Thyroid gland (tissue), 4 donors: ENCODE data around the gene TRPM4. TPM values are rescaled to one million over a fixed set of nuclear protein-coding genes. Genes with fewer than 3 reads are reported as not detected.

ENCODE experiments used
- DNase-seq, 2 donors: peaks; one replicate each; pipeline ENCODE4 v3.0.0-alpha.2; 2019
- H3K27ac ChIP-seq, 3 donors: fragments of 200-600 bp; sonication (generic); 1 replicate in 2 of 3; 2 replicates in 1 of 3; pipeline ENCODE4 v1.5.1; 2016 to 2019; ENCODE audit warnings: mild to moderate bottlenecking in 1 of 3, moderate library complexity in 1 of 3
- H3K27me3 ChIP-seq: fragments of 200-600 bp; sonication (generic); one replicate; pipeline ENCODE4 v1.5.1; 2019
- H3K36me3 ChIP-seq, 2 donors: fragments of 200-600 bp; sonication (generic); one replicate each; pipeline ENCODE4 v1.5.1; 2016 to 2019
- H3K4me1 ChIP-seq, 2 donors: fragments of 200-600 bp; sonication (generic); one replicate each; pipeline ENCODE4 v1.5.1; 2017 to 2019
- H3K4me3 ChIP-seq, 3 donors: fragments of 200-600 bp; sonication (generic); replicated peaks in 1 of 3; 1 replicate in 2 of 3; 2 replicates in 1 of 3; pipeline ENCODE4 v1.5.1; 2016; ENCODE audit warnings: mild to moderate bottlenecking in 1 of 3
- H3K9me3 ChIP-seq: fragments of 200-600 bp; sonication (generic); one replicate; pipeline ENCODE4 v1.5.1; 2017
- POLR2A ChIP-seq, 2 donors: fragments of 450-650 bp; IDR thresholded peaks; one replicate each; pipeline ENCODE4 v1.6.1; 2017; ENCODE audit warnings: antibody characterized with exemption in 2 of 2, mild to moderate bottlenecking in 2 of 2, moderate library complexity in 1 of 2
- WGBS, 2 donors: methylation state at CpG; one replicate each; pipeline ENCODE4 v1.1.5; 2017; 5-methylcytosine and 5-hydroxymethylcytosine counted together
- intact Hi-C: fragments of 100-400 bp; cut with DNase I; formaldehyde crosslinking; loops from one replicate; pipeline ENCODE4 v1.15.1; 2023
- total RNA-seq, 4 donors: library from RNA; depleted of rRNA; stranded (reverse); fragments of >200 nt; gene quantifications; one replicate each; pipeline ENCODE4 v1.2.3, GENCODE V29; 2016
- TF ChIP-seq, protein P1 (sequence below), 6 experiments: fragments of 200-600 bp in 3 of 6; fragments of 450-650 bp in 3 of 6; sonication (generic) in 3 of 6; IDR thresholded peaks; one replicate each; pipeline ENCODE4 v1.5.1; 2016 to 2019; ENCODE audit warnings: antibody characterized with exemption in 6 of 6, mild to moderate bottlenecking in 2 of 6, inconsistent platforms in 1 of 6, moderate library complexity in 1 of 6

Gene TRPM4
- total RNA-seq, 4 donors from 2014 or later = 18.4 to 36.4 (median 26.1) TPM

DNA sequence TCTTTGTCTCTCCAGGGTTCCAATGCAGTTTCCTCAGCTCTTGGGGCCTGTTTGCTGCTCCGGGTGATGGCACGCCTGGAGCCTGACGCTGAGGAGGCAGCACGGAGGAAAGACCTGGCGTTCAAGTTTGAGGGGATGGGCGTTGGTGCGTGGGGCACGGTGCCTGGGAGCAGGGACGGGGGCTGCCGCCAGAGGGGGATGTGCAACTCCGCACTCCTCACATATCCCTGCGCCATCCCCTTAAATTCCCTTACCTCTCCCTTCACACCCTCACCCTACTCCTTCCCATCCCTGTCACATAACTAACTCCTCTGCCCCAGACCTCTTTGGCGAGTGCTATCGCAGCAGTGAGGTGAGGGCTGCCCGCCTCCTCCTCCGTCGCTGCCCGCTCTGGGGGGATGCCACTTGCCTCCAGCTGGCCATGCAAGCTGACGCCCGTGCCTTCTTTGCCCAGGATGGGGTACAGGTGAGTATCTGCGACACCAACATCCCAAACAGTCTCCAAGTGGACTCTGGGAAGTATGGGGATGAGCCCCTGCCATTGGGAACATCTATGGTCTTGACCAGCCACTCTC is 31.1 kb downstream of the TRPM4 start:
- WGBS, 2 donors = 85 to 86% methylated on average over 21 of the region's 21 CpGs
- Histone ChIP-seq H3K27ac (no peak overlapping the region), H3K27me3 (no peaks in the 10 kb centered on the region), H3K4me1 (no peaks in the 10 kb centered on the region), H3K36me3 (peaks cover 13 to 20% of the 10 kb centered on the region in 2 donors), H3K9me3 (no peaks in the 10 kb centered on the region), H3K4me3 (no peak overlapping the region)
- DNase-seq = no peak
- TF ChIP-seq, protein P1, sequence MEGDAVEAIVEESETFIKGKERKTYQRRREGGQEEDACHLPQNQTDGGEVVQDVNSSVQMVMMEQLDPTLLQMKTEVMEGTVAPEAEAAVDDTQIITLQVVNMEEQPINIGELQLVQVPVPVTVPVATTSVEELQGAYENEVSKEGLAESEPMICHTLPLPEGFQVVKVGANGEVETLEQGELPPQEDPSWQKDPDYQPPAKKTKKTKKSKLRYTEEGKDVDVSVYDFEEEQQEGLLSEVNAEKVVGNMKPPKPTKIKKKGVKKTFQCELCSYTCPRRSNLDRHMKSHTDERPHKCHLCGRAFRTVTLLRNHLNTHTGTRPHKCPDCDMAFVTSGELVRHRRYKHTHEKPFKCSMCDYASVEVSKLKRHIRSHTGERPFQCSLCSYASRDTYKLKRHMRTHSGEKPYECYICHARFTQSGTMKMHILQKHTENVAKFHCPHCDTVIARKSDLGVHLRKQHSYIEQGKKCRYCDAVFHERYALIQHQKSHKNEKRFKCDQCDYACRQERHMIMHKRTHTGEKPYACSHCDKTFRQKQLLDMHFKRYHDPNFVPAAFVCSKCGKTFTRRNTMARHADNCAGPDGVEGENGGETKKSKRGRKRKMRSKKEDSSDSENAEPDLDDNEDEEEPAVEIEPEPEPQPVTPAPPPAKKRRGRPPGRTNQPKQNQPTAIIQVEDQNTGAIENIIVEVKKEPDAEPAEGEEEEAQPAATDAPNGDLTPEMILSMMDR (IDR thresholded peaks at IDR 0.05) = no peak
- TF ChIP-seq POLR2A (IDR thresholded peaks at IDR 0.05) = no peak
- intact Hi-C loops = no loop called here

DNA sequence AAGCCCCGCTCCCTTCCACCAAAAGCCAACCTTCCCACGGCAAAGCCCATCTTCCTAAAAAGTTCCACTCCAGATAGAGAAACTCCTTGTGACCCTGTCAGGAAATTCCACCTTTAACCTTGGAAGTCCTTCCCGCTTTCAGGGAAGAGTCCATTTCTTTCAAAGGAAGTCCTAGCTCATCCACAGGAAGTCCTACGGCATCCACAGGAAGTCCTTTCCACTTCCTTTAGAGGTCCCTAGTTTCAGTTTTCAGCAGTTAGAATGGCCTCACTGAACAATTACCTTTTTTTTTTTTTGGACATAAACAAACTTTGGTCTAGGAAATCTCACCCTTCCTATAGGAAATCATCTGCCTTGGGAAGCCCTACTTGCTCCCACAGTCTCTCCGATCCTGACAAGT is 31.7 kb downstream of the TRPM4 start:
- Histone ChIP-seq H3K4me1 (no peaks in the 10 kb centered on the region), H3K9me3 (no peaks in the 10 kb centered on the region), H3K36me3 (peaks cover 13 to 20% of the 10 kb centered on the region in 2 donors), H3K27ac (peak overlapping the region in 1 of 3 donors; percentile 19), H3K27me3 (no peaks in the 10 kb centered on the region), H3K4me3 (no peak overlapping the region)
- WGBS, 2 donors = 77 to 83% methylated on average over 5 of the region's 5 CpGs
- no peak for DNase-seq
- TF ChIP-seq, protein P1 (IDR thresholded peaks at IDR 0.05) = no peak
- TF ChIP-seq POLR2A (IDR thresholded peaks at IDR 0.05) = no peak
- intact Hi-C loops = no loop called here

DNA sequence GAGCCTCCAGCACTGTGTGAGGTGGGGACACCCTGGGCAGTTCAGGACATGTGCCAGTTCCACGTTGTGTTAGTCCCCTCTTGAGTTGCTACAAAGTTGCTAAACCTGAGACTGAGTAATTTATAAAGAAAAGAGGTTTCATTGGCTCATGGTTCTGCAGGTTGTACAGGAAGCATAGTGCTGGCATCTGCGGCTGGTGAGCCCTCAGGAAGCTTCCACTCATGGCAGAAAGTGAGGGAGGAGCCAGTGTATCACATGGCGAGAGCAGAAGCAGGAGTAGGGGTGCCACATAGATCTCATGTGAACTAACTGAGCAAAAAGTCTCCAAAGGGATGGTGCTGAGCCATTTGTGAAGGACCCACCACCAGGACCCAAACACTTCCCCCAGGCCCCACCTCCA is 33.2 kb downstream of the TRPM4 start:
- H3K36me3 ChIP-seq = peaks cover 13 to 20% of the 10 kb centered on the region in 2 donors
- no peak for TF ChIP-seq POLR2A (IDR thresholded peaks at IDR 0.05)
- TF ChIP-seq, protein P1 (IDR thresholded peaks at IDR 0.05) = no peak
- intact Hi-C loops = no loop called here
- no peak overlapping the region for H3K27ac ChIP-seq
- DNase-seq = no peak
- no peaks in the 10 kb centered on the region for H3K4me1 ChIP-seq
- H3K4me3 ChIP-seq = no peak overlapping the region
- 90 to 92% methylated on average over 3 of the region's 3 CpGs for WGBS, 2 donors
- H3K27me3 ChIP-seq = no peaks in the 10 kb centered on the region
- H3K9me3 ChIP-seq = no peaks in the 10 kb centered on the region

DNA sequence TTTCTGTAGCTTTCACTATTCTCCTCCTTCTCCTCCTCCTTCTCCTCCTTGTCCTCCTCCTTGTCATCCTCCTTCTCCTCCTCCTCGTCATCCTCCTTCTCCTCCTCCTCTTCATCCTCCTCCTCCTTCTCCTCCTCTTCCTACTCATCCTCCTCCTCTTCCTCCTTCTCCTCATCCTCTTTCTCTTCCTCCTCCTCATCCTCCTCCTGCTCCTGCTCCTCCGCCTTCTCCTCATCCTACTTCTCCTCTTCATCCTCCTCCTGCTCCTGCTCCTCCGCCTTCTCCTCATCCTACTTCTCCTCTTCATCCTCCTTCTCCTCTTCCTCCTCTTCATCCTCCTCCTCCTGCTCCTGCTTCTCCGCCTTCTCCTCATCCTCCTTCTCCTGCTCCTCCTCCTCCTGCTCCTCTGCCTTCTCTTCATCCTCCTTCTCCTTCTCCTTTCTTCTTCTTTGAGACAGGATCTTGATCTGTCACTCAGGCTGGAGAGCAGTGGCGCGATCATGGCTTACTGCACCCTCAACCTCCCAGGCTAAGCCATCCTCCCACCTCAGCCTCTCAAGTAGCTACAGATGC is 36.3 kb downstream of the TRPM4 start:
- peaks cover 6 to 9% of the 10 kb centered on the region in 2 donors for H3K4me1 ChIP-seq
- intact Hi-C loops = no loop called here
- DNase-seq = no peak
- H3K9me3 ChIP-seq = no peaks in the 10 kb centered on the region
- TF ChIP-seq, protein P1 (IDR thresholded peaks at IDR 0.05) = no peak
- no peak for TF ChIP-seq POLR2A (IDR thresholded peaks at IDR 0.05)
- no peak overlapping the region for H3K27ac ChIP-seq
- H3K36me3 ChIP-seq = peaks cover 9 to 15% of the 10 kb centered on the region in 2 donors
- 95 to 96% methylated on average over 6 of the region's 6 CpGs for WGBS, 2 donors
- no peaks in the 10 kb centered on the region for H3K27me3 ChIP-seq
- no peak overlapping the region for H3K4me3 ChIP-seq

DNA sequence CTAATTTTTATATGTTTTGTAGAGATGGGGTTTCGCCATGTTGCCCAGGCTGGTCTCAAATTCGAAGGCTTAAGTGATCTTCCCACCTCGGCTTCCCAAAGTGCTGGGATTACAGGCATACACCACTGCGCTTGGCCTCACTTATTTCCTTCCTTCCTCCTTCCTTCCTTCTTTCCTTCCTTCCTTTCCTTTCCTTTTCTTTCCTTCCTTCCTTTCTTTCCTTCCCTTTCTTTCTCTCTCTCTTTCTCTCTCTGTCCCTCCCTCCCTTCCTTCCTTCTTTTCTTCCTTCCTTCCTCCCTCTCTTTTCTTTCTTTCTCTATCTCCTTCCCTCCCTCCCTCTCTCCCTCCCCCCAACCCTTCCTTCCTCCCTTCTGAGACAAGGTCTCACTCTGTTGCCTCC is 36.8 kb downstream of the TRPM4 start:
- TF ChIP-seq POLR2A (IDR thresholded peaks at IDR 0.05) = no peak
- TF ChIP-seq, protein P1 (IDR thresholded peaks at IDR 0.05) = no peak
- no peak overlapping the region for H3K4me3 ChIP-seq
- peaks cover 6 to 9% of the 10 kb centered on the region in 2 donors for H3K4me1 ChIP-seq
- H3K27me3 ChIP-seq = no peaks in the 10 kb centered on the region
- H3K27ac ChIP-seq = no peak overlapping the region
- intact Hi-C loops = no loop called here
- WGBS, 2 donors = 90 to 93% methylated on average over 4 of the region's 4 CpGs
- no peak for DNase-seq
- peaks cover 4 to 13% of the 10 kb centered on the region in 2 donors for H3K36me3 ChIP-seq
- no peaks in the 10 kb centered on the region for H3K9me3 ChIP-seq
